DMS114 treated with DMSO at 0.1 percent for 48 hours (cell line): Measurements from ENCODE around the gene POU4F3.

Source experiments
- DNase-seq: peaks from one replicate; lab custom pipeline; 2025; ENCODE audit not compliant: unreplicated experiment; lab: John Stamatoyannopoulos, UW

The POU4F3 gene

DNA sequence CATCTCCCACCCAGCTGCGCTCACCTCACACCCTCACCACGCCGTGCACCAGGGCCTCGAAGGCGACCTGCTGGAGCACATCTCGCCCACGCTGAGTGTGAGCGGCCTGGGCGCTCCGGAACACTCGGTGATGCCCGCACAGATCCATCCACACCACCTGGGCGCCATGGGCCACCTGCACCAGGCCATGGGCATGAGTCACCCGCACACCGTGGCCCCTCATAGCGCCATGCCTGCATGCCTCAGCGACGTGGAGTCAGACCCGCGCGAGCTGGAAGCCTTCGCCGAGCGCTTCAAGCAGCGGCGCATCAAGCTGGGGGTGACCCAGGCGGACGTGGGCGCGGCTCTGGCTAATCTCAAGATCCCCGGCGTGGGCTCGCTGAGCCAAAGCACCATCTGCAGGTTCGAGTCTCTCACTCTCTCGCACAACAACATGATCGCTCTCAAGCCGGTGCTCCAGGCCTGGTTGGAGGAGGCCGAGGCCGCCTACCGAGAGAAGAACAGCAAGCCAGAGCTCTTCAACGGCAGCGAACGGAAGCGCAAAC is 1.1 kb downstream of the POU4F3 start:
- no peak for DNase-seq

DNA sequence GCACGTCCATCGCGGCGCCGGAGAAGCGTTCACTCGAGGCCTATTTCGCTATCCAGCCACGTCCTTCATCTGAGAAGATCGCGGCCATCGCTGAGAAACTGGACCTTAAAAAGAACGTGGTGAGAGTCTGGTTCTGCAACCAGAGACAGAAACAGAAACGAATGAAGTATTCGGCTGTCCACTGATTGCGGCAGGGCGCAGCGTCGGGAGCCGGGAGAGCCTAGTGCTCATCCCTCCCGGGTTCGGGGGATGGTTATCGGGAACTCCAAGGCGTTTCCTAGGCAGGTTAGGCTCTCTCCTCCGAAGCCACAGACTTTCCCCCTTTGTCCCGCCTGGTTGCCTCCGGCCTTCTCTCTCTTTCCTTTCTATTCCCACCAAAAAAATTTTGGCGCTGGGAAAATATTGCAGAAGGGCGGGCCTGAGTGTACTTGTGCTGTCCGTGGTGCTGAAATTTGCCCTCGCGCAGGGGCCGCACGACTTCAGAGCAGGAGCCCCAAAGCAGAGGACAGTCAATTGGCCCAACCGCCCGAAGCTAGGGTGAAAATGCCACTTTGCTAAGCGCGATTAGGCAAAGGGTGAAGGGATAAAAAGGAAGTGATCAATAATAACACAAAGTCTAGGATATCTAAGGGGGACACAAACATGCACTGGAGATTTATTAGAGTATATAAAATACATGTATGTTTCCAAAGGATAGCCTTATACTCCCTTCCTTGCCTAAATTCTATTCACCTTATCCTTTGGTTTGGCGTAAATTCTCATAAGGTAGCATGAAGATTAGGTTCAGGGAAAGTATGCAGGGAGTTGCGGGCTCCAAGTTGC is 1.8 kb downstream of the POU4F3 start:
- no peak for DNase-seq

DNA sequence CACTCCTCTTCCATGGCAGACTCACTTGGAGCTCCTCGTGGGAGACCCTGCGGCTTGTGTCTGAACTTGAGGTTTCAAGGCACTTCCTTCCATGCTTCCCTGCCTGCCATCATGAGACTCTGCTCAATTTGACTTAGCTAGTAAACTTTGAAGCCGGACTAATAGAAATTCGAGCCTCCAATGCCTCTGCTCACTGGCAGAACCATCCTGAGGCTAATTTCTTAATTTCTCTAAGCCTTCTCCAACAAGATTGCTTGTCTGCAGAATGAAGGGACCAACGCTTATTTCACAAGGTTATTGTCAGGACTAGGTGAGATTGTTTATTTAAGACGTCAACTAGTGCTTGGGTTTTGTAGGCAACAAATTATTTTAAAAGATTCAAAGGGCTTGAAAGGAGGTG is 3.2 kb downstream of the POU4F3 start:
- no peak for DNase-seq

DNA sequence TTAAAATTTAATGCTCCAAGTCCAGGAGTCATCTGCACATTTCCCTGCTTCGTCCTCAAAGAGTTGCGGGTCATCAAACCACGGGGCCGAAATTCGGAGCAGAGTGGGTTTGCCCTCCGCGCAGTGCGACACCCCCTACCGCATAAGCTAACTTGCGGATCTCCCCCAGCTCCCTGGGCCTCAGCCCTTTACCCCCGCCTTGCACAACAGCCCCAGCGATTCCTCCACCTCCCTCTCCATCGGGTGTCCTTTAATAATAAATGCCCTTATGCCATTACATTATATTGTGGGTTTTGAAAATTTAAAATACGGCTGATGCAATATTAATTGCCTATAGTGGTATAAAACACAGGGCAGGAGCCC is 3.9 kb downstream of the POU4F3 start:
- no peak for DNase-seq

DNA sequence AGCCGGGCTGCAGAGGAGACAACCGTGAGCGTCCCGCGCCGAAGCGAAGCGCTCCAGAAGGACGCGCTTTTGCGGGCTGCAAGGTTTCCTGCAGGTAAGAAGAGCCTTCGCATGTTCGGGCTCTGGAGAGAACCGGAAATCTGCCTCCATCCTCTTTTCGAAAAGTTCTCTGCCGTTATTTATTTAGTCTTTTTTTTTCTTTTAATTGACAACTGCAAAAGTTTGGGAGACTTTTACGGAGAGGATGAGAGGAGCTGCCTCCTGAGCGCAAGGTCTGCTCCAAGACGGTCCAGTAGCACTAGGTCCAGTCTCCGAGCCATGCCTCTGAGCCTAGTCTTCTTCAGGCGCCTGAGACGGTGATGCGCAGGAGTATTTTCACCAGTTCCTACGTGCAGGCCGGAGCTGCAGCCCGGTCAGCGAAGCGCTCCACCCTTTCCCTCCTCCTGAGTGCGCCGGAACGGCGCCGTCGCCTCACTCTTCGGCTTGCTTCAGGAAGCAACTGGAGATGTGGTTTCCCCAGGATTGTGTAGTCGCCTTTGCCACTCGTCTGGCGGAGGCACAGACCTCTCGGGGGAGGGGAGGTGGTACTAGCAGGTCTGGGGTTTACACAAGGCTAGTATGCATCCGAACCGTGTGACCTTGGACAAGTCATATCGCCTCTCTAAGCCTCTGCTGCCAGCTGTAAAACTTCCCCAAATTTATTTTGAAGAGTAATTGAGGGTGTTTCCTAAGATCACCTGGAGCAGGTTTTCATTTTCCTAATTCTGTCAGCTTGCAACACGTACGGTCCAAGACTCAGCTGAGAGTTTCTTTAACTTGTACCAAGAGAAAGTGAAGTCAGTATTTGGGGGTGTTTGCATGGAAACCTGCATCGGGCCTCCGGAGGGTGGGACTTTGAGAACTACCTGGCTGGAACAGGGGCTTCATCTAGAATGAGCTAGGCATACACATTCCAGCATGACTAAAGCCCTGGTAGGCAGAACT is 4.5 kb downstream of the POU4F3 start:
- no peak for DNase-seq

DNA sequence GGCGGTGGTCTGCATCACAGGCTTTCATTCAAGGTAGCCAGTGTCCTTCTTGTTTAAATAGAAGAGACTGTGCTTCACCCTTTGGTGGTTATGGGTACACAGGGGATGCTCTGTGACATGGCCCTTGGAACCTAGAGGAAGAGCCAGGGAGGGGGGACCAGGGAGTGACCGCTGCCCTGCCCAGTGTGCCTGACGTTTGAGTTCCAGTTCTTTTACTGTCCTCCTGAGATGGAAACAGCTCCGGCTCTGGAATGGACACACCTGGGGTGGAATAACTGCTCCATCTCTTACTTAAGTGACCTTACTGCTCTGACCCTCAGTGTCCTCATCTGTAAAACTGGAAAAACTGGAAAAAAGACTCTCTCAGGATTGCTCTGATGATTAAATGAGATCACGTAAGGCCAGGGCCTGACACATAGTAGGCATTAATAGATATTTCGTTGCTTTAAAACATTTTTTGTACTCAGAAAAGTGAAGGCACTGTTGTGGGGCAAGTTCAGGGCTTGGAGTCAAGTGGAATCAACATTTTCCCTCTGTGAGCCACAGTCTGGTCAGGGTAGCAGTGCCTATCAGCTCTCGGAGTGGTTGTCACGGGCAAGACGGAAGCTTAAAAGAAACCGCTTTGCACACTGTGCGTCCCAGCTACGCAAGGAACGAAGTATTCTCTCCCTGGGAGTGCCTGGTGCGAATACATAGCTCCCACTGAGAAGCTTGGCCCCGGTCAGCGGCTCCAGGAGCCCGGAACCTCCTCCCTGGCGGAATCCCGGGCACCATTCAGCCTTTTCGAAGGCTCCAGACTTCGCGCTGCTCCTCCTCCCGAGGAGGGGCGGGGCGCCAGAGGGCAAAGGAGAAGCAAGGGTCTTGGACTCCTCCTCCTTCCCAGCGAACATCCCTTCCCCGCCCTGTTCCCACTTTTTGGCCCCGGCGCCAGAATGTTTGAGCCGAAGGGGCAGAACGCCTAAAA is 5.8 kb downstream of the POU4F3 start:
- no peak for DNase-seq

DNA sequence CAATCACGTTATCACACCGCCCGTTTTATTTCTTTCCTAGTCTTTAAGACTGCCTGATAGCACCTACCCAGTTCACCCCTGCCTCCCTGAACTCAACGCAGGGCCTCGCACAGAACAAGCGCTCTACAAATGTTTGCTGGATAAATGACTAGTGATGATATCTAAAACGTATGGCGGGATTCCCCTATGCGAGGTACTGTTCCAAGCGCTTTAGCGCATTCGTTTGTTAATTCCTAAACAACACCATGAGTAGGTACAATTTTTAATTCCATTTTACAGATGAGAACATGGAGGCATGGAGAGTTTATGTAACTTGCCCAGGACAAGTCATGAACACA is 6.6 kb downstream of the POU4F3 start:
- DNase-seq, result no peak

DNA sequence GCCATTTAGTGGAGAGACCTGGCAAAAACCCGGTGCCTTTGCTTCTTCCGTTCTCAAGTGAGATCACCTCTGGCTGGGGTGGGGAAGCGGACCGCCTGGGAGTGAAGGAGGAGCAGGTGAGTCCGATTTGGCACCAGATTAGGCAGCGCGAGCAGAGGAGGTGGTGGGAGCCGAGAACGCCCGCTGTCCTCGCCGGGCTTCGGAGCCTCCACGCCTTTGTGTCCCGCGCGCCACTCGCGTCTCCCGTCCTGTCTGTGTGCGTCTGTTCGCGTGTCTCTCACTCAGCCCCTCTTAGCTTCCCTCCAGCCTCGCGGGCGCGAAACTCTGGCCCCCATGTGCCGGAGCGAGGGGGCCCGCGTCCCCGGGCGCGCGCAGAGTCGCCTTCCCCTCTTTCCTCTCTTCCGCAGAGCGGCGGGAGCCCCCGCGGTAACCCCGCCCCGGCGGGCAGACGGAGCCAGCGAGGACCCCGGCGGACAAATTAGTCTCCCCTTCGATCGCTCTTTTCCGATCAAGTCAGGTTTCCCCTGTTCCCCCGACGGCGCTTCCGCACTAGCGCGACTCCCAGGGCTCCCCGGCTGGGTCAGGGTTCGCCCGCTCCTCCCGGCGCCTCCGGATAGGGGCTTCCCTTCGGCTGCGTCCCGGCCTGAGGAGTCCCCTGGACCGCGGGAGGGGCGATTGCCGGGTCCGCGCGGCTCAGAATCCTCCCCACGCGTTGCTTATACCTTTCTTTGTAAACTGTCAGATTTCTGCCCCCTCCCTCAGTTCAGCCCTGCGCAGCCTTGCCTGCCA is 7.1 kb downstream of the POU4F3 start:
- DNase-seq, result no peak

DNA sequence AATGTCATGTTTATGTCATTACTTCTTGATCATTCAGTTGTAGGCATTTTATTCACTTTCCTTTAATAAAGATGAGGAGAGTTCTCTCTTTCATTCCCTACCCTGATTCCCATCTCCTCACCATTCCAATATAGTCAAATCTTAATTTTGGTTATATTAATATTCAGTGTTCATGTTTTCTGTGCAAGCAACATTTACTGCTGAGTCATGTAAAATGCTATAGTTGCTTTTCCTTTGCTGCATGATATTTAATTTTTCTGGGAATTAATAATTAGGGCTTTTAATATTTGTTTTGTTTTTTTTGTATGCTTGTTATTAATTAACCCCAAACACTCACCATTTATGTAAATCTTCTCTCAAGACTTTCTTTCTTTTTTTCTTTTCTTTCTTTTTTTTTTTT is 18.5 kb downstream of the POU4F3 start:
- no peak for DNase-seq

DNA sequence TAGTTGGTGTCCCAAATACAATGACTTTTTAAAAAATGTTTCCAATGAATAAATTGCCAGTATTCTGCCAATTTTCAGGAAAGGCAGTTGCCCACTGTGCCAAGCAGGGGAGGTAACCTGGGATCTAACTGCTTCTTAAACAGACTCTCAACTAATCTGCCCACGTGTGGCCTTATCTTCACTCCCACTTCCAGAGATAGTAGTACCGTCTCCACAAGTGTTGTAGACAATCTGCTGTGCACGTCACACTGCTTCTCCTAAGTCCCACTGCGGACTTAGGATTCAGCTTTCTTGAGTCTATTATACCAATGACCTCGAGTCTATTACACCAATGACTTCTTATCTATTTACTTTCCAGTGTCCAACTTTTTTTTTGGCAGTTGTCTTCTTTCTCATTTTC is 21.2 kb downstream of the POU4F3 start:
- DNase-seq, result no peak

DNA sequence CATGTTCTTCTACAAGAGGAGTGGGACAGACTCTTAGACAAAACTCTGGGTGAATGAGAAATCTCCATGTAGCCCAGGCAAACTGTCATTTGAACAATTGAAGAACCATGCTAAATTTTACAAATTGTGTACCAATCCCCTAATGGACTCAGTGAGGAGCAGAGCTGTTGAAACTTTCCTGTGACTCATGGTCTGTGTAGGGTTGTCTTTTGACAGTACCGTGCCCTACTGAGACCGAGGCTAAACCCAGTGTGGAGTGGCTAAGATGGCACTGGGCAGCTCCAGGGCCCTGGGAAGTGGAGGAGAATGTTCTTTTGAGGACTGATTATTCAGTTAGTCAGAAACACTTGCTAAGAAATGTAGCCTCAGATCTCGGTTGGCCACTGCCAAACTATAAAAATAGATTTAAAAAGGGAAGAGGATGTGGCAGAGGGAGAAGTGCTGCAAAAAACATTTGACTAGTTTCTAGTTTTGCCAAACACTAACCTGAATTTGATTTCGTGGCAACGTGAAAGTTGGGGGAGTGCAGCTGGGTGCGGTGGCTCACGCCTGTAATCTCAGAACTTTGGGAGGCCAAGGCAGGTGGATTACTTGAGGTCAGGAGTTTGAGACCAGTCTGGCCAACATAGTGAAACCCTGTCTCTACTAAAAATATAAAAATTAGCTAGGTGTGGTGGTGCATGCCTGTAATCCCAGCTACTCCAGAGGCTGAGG is 24.7 kb downstream of the POU4F3 start:
- DNase-seq, result no peak

DNA sequence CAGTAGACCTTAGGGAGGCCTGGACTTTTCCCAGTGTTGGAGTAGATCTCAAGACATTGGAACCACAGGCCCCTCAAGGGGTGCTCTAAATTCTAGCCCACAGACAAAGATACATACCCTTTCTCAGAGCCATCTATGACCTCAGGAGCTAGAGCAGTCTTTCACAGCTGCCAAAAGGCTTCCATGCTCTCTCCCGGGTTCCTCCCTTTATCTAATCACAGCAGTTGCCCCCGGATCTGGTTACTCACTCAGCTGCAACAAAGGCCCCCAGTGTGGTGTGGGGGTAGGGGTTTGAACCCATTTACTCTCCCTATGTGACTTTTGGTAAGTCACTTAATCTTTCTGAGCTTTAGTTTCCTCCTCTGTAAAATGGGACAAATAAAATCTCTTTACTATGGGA is 27.0 kb downstream of the POU4F3 start:
- DNase-seq, result no peak

DNA sequence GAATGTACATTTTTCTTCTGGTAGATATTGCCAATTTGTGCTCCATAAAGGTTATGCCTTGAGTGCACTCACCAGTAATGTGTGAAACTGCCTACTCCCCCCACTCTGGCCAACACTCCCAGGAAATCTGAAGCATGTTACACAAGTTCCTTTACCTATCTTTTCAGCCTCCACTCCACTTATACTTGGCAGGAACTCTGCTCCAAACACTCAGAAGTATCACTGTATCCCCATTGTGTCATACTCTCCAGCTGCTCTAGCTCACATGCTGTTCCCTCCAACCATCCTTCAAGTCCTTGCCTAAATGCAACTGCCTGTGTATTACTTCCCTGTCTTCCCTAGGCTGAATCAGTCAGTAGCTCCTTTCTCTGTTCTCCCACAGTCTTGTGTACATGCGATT is 28.3 kb downstream of the POU4F3 start:
- DNase-seq, result no peak

DNA sequence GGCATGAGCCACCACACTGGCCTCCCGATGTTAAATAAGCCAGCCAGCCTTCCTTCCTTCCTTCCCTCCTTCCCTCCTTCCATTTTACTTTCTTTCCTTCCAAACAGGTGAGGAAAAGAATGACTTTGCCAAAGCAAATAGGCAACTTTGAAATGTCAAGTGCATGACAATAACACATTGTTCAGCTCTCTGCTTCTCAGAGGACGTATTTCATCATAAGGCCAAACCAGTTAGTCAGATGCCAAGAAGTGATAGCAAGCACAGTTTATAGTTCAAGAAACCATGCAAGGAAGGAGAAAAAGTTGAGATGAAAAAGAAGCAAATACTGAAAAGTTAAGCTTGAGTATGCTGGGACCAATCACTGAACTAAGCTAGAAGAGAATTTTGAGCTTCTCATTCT is 29.5 kb downstream of the POU4F3 start:
- DNase-seq, result no peak

DNA sequence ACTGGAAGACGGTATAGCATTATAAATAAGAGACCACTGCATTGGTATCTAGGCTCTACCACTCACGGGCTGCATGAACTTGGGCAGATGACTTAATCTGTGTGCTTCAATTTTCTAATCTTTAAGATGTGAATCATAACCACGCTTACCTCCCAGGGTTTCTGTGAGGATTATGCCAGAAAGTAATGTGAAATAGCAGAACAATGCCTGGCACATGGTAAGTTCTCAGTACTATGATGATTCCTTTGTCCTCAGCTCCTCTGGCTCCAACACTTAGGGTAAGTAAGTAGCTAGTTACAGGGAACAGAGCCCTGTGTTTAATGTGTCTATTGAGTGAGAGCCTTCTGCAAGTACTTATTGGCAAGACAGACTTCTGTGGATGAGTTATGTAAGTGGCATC is 31.1 kb downstream of the POU4F3 start:
- DNase-seq, result no peak

DNA sequence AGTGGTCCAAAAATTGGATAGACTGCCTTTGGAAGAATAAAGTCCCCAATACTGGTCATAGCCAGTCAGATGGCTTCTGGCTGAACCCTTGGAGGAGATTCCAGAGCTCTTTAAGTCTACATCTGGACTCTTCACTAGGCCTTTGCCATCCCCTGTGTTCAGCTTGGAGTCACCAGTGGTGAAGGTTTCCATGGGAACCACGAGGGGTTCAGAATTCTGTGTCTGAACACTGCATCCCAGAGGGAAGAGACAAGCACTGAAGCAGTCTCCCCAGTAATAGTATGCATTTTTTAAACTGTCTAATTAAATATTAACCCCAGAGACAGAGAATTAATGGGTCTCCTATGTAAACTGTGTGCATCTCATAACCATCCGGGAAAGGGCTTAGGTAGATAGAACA is 38.2 kb downstream of the POU4F3 start:
- no peak for DNase-seq

DNA sequence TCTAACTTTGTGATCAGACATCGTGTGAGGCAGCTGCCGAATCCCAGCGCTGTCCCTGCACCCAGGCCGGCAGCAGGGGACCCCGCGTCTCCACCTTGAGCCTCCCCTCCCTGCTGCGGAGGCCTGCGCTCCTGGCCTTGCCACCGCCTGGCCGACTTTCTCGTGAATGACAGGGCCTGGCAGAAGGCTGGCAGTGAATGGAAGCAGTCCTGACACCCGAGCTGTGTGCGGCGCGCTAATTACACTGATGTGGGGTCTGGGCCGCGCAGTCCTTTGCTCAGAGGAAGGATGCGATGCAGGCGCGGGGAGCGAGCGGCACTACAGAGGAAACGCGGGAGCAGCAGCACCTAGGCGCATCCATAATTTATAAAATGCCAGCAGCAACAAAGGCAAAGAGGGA is 40.3 kb downstream of the POU4F3 start:
- DNase-seq, result no peak

DNA sequence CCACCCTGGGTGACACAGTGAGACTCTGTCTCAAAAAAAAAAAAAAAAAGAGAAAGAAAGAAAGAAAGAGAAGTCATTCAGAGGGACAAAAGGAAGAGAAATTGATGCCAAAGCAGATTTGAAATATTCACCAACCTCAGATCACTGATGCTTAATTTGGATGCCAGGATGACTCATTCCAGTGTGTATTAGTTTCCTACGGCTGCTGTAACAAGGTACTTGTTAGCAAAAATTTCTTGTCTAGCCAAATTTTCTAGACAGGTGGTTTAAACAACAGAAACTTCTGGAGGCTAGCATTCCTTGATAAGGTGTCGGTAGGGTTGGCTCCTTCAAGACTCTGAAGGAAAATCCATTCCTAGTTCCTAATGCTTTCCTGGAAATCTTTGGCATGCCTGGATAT is 42.1 kb downstream of the POU4F3 start:
- DNase-seq, result no peak

DNA sequence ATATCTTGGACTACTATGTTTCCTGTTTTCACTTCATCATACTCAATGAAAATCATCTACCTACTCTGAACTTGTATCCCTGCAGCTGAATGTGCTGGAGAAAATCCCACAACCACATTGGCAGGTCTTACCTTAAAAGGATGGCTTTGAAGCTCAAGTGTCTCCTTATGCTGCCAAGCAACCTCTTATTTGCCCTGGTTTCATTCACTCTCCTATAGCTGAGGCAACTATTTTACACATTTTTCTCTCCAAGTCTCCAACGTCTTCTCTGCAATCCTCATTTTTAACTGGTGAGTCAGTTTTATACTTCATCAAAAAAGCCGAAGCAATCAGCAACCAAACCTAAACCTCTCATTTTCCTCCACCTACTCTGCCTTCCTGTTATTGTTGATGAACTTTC is 49.7 kb downstream of the POU4F3 start:
- no peak for DNase-seq

DNA sequence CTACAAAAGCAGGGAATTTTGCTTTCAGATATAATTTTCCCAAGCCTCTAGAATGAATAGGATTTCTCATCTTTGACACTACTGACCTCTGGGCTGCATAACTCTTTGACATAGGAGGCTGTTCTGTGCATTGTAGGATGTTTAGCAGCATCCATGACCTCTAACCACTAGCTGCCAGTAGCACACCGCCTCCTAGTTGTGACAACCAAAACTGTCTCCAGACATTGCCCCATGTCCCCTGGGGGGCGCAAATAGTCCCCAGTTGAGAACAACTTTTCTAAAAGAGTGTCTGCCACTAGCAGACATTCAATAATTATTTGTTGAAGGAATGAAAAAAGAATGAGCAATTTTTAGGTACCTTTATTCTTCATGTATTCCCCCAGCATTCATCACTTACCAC is 51.8 kb downstream of the POU4F3 start:
- no peak for DNase-seq
